GM21515 (cell line): Measurements from ENCODE around the gene SRSF10.
A peak's percentile ranks its signal among the peaks of the same experiment; 100 is the strongest.
"Not testable (repeated sequence)": the region's sequence is repeated elsewhere in the genome, so short reads cannot be mapped to it uniquely, and the experiment has no call there.

Source experiments
- ATAC-seq: cut with Tn5 transposase; IDR thresholded peaks from one replicate; pipeline ENCODE4 v1.9.1; 2021; ENCODE audit not compliant: unreplicated experiment

Gene SRSF10

GRCh38 chr1:23959461-23960290 lies 20.5 kb downstream of the SRSF10 start, which contains the start of gene PNRC2:
Gene PNRC2, plus strand, starts transcription at chr1:23959828. Its CDS starts 1,630 bp downstream, at chr1:23961458.
- peak; percentile 65 for ATAC-seq

- ATAC-seq = peak; percentile 63
These were observed 21.2 kb downstream of the SRSF10 start for GRCh38 chr1:23958810-23959460.

- not testable (repeated sequence) for ATAC-seq
These were observed 21.9 kb downstream of the SRSF10 start for GRCh38 chr1:23958040-23958809.

- ATAC-seq = no peak
These were observed 23.0 kb downstream of the SRSF10 start for GRCh38 chr1:23957096-23957495.

- ATAC-seq = no peak
These were observed 27.1 kb downstream of the SRSF10 start for GRCh38 chr1:23953020-23953419.

GRCh38 chr1:23947366-23947765 lies 32.8 kb downstream of the SRSF10 start:
- no peak for ATAC-seq

GRCh38 chr1:23936481-23937176 lies 43.5 kb downstream of the SRSF10 start:
- no peak for ATAC-seq

GRCh38 chr1:23931491-23931880 lies 48.6 kb downstream of the SRSF10 start:
- no peak for ATAC-seq

GRCh38 chr1:23930861-23931490 lies 49.2 kb downstream of the SRSF10 start:
- no peak for ATAC-seq

GRCh38 chr1:23930270-23930669 lies 49.9 kb downstream of the SRSF10 start:
- no peak for ATAC-seq

GRCh38 chr1:23928789-23929188 lies 51.3 kb downstream of the SRSF10 start:
- no peak for ATAC-seq

- ATAC-seq = no peak
These were observed 53.0 kb downstream of the SRSF10 start for GRCh38 chr1:23927097-23927496.

GRCh38 chr1:23925279-23925678 lies 54.8 kb downstream of the SRSF10 start:
- no peak for ATAC-seq

- no peak for ATAC-seq
These were observed 55.5 kb downstream of the SRSF10 start for GRCh38 chr1:23924601-23925000.

GRCh38 chr1:23923592-23924499 lies 56.3 kb downstream of the SRSF10 start:
- ATAC-seq = no peak

- ATAC-seq = no peak
These were observed 57.7 kb downstream of the SRSF10 start for GRCh38 chr1:23922321-23922943.

- peak; percentile 54 for ATAC-seq
These were observed 63.7 kb downstream of the SRSF10 start for GRCh38 chr1:23916209-23917131.

- no peak for ATAC-seq
These were observed 64.7 kb downstream of the SRSF10 start for GRCh38 chr1:23915466-23915865.
